ENCODE results near the gene SPRR5. TPM values are rescaled to one million over a fixed set of nuclear protein-coding genes. Genes with fewer than 3 reads are reported as not detected.
A peak's percentile ranks its signal among the peaks of the same experiment; 100 is the strongest.

SPRR5 gene
- total and polyA plus RNA-seq, 8 donors, result 1.0 TPM; not detected in 7

- DNase-seq, result no peak
- Histone ChIP-seq H3K36me3 (no peaks in the 10 kb centered on the region), H3K9me3 (peaks cover 0 to 9% (median 3%) of the 10 kb centered on the region in 4 donors), H3K27ac (no peak overlapping the region), H3K4me3 (no peak overlapping the region), H3K4me1 (no peaks in the 10 kb centered on the region), H3K27me3 (peaks cover 0 to 38% (median 4%) of the 10 kb centered on the region in 3 donors)
- TF ChIP-seq, protein P1, sequence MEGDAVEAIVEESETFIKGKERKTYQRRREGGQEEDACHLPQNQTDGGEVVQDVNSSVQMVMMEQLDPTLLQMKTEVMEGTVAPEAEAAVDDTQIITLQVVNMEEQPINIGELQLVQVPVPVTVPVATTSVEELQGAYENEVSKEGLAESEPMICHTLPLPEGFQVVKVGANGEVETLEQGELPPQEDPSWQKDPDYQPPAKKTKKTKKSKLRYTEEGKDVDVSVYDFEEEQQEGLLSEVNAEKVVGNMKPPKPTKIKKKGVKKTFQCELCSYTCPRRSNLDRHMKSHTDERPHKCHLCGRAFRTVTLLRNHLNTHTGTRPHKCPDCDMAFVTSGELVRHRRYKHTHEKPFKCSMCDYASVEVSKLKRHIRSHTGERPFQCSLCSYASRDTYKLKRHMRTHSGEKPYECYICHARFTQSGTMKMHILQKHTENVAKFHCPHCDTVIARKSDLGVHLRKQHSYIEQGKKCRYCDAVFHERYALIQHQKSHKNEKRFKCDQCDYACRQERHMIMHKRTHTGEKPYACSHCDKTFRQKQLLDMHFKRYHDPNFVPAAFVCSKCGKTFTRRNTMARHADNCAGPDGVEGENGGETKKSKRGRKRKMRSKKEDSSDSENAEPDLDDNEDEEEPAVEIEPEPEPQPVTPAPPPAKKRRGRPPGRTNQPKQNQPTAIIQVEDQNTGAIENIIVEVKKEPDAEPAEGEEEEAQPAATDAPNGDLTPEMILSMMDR (IDR thresholded peaks at IDR 0.05), result no peak
- TF ChIP-seq EP300 (IDR thresholded peaks at IDR 0.05), result no peak
- TF ChIP-seq POLR2A (IDR thresholded peaks at IDR 0.05), result no peak
- 87 to 95% (median 92%) methylated on average over 2 to 3 of the region's 3 CpGs for WGBS, 5 donors
- intact Hi-C loops (cut with DNase I; ENCODE audit: low total_unique reads), result no loop called here
These were observed 37.8 kb upstream of the SPRR5 start for GRCh38 chr1:152909206-152909605.

GRCh38 chr1:152912471-152912870 lies 34.5 kb upstream of the SPRR5 start:
- TF ChIP-seq EP300 (IDR thresholded peaks at IDR 0.05) (no peak), POLR2A (IDR thresholded peaks at IDR 0.05) (no peak), POLR2AphosphoS5 (IDR thresholded peaks at IDR 0.05) (no peak)
- TF ChIP-seq, protein P1 (IDR thresholded peaks at IDR 0.05), result no peak
- Histone ChIP-seq H3K4me3 (no peak overlapping the region), H3K4me1 (no peaks in the 10 kb centered on the region), H3K27ac (no peak overlapping the region), H3K9me3 (peaks cover 0 to 9% (median 3%) of the 10 kb centered on the region in 4 donors), H3K27me3 (peaks cover 0 to 39% (median 0%) of the 10 kb centered on the region in 3 donors), H3K36me3 (no peaks in the 10 kb centered on the region)
- intact Hi-C loops (cut with DNase I; ENCODE audit: low total_unique reads), result no loop called here
- DNase-seq, result no peak
- 60 to 79% (median 68%) methylated on average over 1 of the region's 1 CpG for WGBS, 5 donors

- no peak for DNase-seq
- Histone ChIP-seq H3K9me3 (peaks cover 0 to 9% (median 3%) of the 10 kb centered on the region in 4 donors), H3K4me1 (no peaks in the 10 kb centered on the region), H3K27me3 (peaks cover 0 to 36% (median 0%) of the 10 kb centered on the region in 3 donors), H3K36me3 (no peaks in the 10 kb centered on the region), H3K4me3 (no peak overlapping the region), H3K27ac (no peak overlapping the region)
- TF ChIP-seq EP300 (IDR thresholded peaks at IDR 0.05) (no peak), POLR2AphosphoS5 (IDR thresholded peaks at IDR 0.05) (no peak), POLR2A (IDR thresholded peaks at IDR 0.05) (no peak)
- TF ChIP-seq, protein P1 (IDR thresholded peaks at IDR 0.05), result no peak
- intact Hi-C loops (cut with DNase I; ENCODE audit: low total_unique reads), result no loop called here
- WGBS, 5 donors, result 51 to 62% (median 54%) methylated on average over 5 of the region's 5 CpGs
These were observed 34.1 kb upstream of the SPRR5 start for GRCh38 chr1:152912900-152913299.

- Histone ChIP-seq H3K36me3 (no peaks in the 10 kb centered on the region), H3K4me1 (no peaks in the 10 kb centered on the region), H3K4me3 (no peak overlapping the region), H3K27ac (no peak overlapping the region), H3K27me3 (peaks cover 0 to 4% (median 0%) of the 10 kb centered on the region in 3 donors), H3K9me3 (no peaks in the 10 kb centered on the region)
- TF ChIP-seq, protein P1 (IDR thresholded peaks at IDR 0.05), result peak in 2 of 7 experiments; percentile 32 to 35
- TF ChIP-seq POLR2AphosphoS5 (IDR thresholded peaks at IDR 0.05), result no peak
- intact Hi-C loops (cut with DNase I; ENCODE audit: low total_unique reads), result no loop called here
- peak in 1 of 2 donors; percentile 75 for DNase-seq
- WGBS, 5 donors, result 1 to 18% (median 8%) methylated on average over 3 of the region's 3 CpGs
These were observed 29.2 kb upstream of the SPRR5 start for GRCh38 chr1:152917794-152918193.
